SK-MEL-5 (cell line): ENCODE data around the gene EXD1. TPM values are rescaled to one million over a fixed set of nuclear protein-coding genes. Genes with fewer than 3 reads are reported as not detected.
"Not testable (repeated sequence)": the region's sequence is repeated elsewhere in the genome, so short reads cannot be mapped to it uniquely, and the experiment has no call there.

Source experiments
- DNase-seq: peaks from one replicate; pipeline ENCODE4 v3.0.0-alpha.2; 2016; ENCODE audit warnings: low read depth, low spot score
- in situ Hi-C: cut with HindIII; loops from 2 replicates; pipeline ENCODE4 v1.10.0; 2016; ENCODE audit warnings: low sequenced_read_pairs, high pct_unique_total_duplicates, low pct_unique_long_range_greater_than_20kb
- total RNA-seq: library from RNA; depleted of rRNA; stranded (reverse); fragments of >200 nt; shearing (Covaris generic); gene quantifications from 2 replicates; pipeline ENCODE4 v1.2.3, GENCODE V29; 2014

EXD1 gene
- total RNA-seq, 1 experiment from 2014 or later = not detected

DNA sequence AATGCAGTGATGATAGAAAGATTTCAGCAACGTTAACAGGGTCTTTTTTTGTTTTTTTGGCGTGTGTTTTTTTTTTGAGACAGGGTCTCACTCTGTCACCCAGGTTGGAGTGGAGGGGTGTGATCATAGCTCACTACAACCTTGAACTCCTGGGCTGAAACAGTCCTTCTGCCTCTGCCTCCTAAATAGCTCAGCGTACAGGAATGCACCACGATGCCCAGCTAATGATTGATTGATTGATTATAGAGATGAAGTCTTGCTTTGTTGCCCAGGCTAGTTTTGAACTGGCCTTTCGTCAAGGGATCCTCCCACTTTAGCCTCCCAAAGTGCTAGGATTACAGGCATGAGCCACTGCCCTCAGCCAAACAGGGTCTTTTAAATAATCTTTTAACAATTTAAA lies 7.5 kb upstream of the EXD1 start:
- no peak for DNase-seq
- in situ Hi-C loops = no loop called here

DNA sequence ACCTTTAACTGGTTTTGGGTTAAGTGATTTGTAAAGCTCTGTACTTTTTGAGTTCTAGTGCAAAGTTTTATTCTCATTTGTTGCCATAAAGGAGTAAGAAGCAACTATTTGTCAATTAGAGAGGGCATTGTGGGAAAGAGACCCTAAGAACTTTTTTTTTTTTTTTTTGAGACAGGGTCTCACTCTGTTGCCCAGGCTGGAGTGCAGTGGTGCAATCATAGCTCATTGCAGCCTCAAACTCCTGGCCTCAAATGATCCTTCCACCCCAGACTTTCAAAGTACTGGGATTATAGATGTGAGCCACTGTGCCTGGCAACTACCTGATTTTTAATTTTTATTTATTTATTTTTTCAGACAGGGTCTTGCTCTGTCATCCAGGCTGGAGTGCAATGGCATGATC lies 5.4 kb upstream of the EXD1 start:
- DNase-seq = no peak
- in situ Hi-C loops = no loop called here

DNA sequence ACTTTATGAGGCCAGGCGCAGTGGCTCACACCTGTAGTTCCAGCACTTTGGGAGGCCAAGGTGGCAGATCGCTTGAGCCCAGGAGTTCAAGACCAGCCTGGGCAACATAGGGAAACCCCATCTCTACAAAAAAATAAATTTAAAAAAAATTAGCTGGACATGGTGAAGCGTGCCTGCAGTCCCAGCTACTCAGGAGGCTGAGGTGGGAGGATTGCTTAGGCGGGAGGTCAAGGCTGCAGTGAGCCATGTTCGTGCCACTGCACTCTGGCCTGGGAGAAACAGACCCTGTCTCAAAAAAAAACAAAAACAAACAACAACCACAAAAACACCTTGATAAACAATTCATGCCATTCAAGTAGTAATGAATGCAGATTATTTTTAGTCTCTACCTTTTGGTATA lies 4.7 kb upstream of the EXD1 start:
- in situ Hi-C loops, DNase-seq: not testable (repeated sequence)

- in situ Hi-C loops = no loop called here
- DNase-seq = no peak
Observed at GRCh38 chr15:41233367-41233771, 2.8 kb upstream of the EXD1 start.

DNA sequence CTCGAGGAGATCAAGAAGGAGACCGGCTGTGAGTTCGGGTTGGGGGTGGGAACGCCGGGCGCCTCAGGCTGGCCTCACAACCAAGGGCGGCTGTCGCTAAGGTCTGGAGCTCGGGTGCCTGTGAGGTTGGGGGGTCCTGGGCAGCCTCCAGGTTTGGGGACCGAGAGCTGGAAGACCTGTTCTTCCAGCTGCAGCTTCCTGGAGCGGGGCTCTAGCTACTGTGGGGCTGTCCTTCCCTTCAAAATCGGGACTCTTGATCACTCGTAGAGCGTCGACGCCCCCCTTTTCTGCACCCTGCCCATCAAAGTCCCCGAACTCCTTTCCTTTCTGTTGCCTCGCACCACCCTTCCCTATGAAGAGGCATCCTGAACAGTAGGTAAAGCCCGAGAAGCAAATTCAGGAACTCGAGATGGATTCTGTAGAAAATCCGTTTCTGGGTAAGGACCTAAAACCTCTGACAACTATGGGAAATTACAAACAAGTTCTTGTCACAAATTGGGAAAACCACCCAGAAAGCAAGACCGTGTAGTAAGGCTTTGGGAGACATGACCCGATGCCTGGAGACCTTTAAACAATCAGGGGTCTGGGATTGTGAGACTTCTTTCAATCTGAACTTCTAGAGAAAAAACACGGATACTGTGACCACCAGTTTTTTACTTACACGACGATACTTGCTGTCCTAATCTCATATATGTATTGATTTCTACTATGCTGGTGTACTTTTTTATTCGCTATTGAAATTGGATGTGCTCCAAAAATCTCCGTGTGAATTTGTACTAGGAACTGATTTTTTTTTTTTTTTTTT lies 1.1 kb upstream of the EXD1 start:
- in situ Hi-C loops = no loop called here
- no peak for DNase-seq

DNA sequence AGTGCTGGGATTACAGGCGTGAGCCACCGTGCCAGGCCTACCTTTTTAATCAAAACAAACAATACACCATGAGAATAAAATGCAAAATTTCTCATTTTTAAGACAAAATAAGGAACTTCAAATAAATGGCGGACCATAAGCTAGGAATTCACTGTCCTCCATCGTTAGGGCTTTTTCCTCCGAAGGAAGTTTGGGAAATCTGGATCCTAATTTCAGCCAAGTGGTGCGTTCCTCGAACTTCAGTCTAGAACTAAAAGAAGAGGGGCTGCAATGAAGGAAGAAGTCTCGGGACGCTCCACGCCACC lies 260 bp downstream of the EXD1 start:
- in situ Hi-C loops = no loop called here
- DNase-seq = no peak

DNA sequence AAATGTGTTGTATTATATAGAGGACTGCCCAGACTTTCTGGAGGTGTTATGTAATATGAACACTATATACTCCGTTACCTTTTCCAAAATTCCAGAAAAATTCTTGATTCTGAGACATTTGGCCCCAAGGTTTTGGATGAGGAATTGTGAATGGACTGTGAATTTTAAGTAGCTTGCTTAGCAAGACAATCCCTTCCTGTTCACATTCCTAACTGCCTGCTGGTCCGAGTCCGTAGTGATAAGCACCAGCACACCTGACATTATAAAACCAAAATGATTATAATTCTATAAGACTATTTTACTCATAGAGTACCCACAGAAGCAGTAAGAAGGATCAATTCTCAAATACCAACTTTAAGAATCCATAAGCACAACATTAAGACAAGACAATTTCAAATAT lies 11.2 kb downstream of the EXD1 start:
- in situ Hi-C loops = no loop called here

DNA sequence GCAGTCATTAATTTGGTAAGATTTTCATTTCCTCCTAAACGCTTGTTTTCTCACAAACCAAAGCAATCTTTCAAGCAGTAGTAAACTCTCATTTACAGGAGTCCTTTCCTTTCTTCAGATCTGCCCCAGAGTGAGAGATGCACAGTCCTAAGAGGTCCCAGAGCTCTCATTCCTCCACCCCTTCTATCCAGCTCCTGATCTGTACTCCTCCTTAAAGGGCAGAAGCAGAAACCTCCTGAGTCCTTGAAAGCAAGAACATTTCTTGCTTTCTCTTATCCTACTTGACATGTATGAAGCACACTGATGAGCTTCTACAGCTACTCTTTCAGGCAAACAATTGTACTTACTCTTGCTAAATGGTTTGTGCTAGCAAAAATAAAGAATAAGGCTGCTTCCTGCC lies 11.7 kb downstream of the EXD1 start:
- DNase-seq = no peak
- in situ Hi-C loops = no loop called here

More for the DNA sequence above, 11.2 kb downstream of the EXD1 start:
- DNase-seq = no peak

GRCh38 chr15:41215708-41216107 lies 14.8 kb downstream of the EXD1 start:
- in situ Hi-C loops = no loop called here
- no peak for DNase-seq

DNA sequence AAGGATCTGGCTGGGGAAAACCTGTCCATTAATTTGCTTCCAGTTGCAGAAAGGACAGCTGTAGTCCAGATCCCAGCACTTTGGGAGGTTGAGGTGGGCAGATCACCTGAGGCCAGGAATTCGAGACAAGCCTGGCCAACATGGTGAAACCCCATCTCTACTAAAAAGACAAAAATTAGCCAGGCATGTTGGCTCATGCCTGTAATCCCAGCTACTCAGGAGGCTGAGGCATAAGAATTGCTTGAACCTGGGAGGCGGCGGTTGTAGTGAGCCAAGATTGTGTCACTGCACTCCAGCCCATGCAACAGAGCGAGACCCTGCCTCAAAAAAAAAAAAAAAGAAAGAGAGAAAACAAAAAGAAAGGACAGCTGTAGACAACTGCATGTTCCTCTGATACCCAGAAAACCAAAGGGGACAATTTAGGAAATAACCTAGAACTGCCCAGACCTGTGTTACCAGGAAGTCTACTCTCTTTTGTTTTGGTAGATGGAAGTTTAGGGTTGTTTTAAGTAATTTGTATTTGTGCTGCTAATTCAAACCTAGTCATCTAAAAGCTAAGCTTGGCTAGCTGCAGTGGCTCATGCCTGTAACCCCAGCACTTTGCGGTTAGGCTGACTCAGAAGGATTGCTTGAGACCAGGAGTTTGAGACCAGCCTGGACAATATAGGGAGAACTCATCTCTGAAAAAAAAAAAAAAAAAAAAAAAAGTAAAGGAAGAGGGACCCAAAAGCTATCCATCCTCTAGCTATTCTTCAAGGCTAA lies 22.7 kb downstream of the EXD1 start:
- no peak for DNase-seq
- in situ Hi-C loops = no loop called here

DNA sequence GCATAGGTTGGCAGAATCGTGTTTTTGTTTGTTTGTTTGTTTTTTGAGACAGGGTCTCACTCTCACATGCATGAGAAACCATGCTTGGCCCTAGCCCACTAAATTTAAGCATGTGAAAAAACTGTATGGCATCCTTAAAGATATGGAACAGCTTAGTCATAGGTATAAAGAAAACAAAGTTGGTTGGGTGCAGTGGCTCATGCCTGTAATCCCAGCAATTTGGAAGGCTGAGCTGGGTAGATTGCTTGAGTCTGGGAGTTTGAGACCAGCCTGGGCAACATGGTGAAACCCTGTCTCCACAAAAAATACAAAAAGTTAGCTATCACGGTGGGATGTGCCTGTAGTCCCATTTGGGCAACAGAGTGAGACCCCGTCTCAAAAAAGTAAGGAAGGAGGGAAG lies 25.2 kb downstream of the EXD1 start:
- no peak for DNase-seq
- in situ Hi-C loops = no loop called here

DNA sequence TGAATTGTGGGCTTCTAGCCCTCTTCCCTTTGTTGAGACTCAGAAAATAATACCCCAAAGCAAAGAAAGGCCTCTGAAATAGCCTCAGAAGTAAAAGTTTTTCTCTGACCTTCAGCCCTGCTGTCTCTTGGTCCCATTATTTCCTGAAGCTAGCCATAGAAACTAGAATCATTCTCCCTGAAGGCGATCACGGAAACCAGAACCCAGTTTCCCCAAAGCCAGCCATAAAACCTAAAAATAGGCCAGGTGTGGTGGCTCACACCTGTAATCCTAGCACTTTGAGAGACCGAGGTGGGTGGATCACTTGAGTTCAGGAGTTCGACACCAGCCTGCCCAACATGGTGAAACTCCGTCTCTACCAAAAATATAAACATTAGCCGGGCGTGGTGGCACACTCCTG lies 27.2 kb downstream of the EXD1 start:
- no peak for DNase-seq

DNA sequence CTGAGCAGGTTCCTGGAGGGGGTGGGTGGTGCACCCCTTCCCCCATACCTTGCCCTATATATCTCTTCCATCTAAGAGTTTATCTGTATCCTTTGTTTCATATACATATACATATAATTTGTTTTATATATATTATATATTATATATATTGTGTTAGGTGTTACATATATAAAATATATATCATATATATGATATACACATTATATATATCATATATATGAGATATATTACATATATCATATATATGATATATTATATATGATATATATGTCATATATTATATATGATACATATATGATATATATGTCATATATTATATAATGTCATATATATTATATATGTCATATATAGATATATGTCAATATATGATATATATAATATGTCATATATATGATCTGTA lies 31.1 kb downstream of the EXD1 start:
- DNase-seq = no peak
- in situ Hi-C loops = no loop called here

More for the DNA sequence above, 27.2 kb downstream of the EXD1 start:
- in situ Hi-C loops = no loop called here

DNA sequence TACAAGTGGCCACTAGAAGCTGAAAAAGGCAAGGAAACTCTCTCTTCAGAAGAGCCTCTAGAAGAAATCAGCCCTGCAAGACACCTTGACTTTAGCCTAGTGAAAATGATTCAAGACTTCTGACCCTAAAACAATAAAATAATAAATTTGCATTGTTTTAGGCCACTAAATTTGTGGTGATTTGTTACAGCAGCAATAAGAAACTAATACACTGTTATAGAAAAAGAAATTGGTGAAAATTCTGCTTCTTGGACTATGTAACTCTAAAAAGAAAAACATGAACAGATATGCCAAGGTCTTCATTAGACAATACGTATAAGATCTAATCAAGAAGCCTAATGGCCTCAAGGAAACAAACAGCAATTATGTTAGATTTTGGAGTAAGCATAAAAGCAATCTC lies 36.1 kb downstream of the EXD1 start:
- DNase-seq = no peak
- in situ Hi-C loops = no loop called here

GRCh38 chr15:41183581-41183980 lies 47.0 kb downstream of the EXD1 start:
- no peak for DNase-seq
- in situ Hi-C loops = no loop called here

DNA sequence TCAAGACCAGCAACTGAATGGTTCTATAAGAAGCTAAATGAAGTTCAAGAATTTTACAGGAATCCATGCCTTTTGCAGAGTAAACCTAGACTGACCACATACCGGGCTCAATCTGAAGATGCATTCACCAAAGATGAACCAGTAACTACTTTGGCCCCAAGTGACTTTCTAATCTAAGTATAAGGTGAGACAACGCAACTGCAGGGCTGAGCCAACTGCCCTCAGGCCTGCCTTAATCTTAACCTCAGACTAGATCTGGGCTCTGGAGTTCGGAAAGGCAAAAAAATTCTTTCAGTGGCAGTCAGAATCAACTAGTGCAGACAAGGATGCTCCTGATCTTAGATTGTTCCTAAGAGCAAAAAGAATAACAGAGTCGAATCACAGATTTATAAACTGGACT lies 48.3 kb downstream of the EXD1 start:
- no peak for DNase-seq
- in situ Hi-C loops = no loop called here

DNA sequence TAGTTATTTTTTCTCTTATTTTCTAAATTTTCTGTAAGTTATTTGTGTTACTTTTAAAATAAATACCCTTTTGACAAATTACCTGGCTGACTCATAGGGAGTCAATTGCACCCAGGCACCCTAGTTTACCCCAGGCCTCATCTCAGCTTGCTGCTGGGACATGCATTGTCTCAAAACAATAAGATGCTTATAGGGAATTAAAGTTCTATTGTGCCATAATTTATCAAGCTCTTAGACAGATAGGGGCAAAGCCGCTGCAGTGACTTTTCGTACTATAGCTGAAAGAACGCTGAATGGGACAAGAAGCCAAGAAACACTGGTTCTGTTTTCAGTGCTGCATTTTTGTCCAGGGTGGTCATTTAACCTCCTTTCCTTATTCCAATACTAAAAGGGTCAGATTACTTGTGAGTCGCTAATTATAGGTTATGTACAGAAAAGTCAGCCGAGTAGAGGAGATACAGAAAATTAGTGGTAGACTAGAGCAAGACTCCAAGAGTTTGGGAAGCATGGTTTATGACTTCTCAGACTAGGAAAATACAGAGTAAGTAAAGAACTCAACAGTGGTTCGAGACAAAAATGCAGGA lies 50.3 kb downstream of the EXD1 start:
- no peak for DNase-seq
- in situ Hi-C loops = no loop called here

DNA sequence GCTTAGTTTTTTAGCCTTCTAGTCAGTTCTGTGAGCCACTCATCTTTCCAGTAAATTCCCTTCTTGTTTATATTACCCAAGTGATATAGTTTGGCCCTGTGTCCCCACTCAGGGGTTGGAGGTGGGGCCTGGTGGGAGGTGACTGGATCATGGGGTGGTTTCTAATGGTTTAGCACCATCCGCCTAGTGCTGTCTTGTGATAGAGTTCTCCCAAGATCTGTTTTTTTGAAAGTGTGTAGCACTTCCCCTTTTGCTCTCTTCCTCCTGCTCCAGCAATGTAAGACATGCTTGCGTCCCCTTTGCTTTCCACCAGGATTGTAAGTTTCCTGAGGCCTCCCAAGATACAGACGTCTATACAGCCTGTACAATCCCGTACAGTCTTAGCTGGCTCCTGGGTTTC lies 60.8 kb downstream of the EXD1 start:
- DNase-seq = no peak
- in situ Hi-C loops = no loop called here

GRCh38 chr15:41169086-41169485 lies 61.5 kb downstream of the EXD1 start:
- in situ Hi-C loops = no loop called here
- DNase-seq = no peak
